GM18861 (cell line): Measurements from ENCODE around the gene NUDT3.
"Not testable (repeated sequence)": the region's sequence is repeated elsewhere in the genome, so short reads cannot be mapped to it uniquely, and the experiment has no call there.

Source experiments
- ATAC-seq: cut with Tn5 transposase; IDR thresholded peaks from one replicate; pipeline ENCODE4 v1.9.1; 2021; ENCODE audit not compliant: unreplicated experiment

The NUDT3 gene

DNA sequence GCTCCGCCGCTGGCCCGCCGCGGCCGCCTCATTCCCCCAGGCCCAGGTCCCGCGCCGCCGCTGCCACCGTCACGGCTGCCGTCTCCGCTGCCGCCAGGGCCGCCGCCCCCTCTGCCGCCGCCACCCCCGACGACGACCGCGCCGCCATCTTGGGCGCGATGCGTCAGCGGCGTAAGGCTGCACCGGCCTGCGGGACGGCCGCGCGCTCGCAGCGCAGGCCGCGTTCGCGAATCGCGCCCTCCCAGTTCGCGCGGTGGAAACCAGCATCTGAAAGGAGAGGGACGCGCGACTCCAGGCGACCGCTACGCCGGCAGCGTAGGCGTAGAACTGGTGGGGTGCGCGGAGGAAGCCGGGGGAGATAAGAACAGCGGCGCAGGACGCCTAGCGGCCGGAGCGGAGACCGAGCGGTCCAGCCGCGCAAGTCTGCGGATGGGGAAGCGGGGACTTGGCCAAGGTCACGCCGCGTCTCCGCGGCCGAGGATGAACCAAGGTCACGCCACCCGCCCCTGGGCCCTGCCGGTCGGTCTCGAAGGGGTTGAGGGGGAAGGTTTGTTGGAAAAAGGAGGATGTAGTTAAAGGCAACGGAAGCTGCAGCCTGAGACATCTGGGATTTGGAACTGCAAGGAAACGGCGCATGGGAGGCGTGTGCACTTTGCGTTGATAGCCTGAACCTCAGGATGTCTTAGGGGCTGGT is at the start of gene NUDT3:
Gene NUDT3 (minus strand): TSS at position 173 of the 694 bp plus-strand sequence. CDS start 307 bp downstream, outside the sequence.
- peak; percentile 82 for ATAC-seq

DNA sequence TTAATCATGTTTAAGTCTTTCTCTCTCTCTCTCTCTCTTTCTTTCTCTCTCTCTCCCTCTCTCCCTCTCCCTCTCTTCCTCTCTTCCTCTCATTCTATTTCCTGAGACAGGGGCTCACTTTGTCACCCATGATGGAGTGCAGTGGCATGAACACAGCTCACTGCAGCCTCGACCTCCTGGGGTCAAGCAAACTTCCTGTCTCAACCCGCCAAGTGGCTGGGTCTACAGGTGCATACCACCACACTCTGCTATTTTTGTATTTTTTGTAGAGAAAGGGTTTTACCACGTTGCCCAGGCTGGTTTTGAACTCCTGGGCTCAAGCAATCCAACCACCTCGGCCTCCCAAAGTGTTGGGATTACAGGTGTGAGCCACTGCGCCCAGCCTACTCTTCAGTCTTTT is 49.1 kb upstream of the NUDT3 start:
- ATAC-seq: no peak

DNA sequence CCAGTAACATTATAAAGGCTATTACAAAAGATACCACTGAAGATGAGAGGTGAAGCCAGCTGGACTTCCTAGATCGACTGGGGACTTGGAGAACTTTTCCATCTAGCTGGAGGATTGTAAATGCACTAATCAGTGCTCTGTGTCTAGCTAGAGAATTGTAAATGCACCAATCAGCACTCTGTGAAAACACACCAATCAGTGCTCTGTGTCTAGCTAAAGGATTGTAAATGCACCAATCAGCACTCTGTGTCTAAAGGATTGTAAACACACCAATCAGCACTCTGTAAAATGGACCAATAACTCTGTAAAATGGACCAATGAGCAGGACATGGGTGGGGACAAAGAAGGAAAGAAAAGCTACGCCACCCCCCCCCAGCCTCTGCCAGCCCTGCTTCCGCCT is 47.0 kb upstream of the NUDT3 start:
- no peak for ATAC-seq

DNA sequence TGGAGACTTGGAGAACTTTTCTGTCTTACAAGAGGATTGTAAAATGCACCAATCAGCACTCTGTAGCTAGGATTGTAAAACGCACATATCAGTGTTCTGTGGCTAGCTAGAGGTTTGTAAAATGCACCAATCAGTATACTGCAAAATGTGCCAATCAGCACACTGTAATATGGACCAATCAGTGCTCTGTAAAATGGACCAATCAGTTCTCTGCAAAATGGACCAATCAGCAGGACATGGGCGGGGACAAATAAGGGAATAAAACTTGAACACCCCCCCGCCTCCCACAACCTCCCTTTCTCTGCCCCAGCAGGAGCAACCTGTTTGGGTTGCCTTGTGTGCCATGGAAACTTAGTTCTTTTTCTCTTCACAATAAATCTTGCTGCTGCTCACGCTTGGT is 46.2 kb upstream of the NUDT3 start:
- ATAC-seq: no peak

DNA sequence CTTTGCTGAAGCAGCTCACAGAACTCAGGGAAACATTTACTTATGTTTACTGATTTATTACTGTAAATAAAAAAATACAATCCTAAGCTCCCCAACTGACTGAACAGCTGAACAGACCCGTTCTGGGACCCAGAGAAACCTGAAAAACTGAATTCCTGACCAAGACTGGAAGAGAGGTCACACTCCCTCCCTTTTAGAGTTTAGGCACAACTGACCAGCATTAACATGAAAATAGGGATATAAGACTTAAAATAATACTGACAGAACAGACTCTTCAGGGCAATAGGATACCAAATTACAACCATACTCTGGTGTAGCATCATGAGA is 45.1 kb upstream of the NUDT3 start:
- ATAC-seq: no peak

DNA sequence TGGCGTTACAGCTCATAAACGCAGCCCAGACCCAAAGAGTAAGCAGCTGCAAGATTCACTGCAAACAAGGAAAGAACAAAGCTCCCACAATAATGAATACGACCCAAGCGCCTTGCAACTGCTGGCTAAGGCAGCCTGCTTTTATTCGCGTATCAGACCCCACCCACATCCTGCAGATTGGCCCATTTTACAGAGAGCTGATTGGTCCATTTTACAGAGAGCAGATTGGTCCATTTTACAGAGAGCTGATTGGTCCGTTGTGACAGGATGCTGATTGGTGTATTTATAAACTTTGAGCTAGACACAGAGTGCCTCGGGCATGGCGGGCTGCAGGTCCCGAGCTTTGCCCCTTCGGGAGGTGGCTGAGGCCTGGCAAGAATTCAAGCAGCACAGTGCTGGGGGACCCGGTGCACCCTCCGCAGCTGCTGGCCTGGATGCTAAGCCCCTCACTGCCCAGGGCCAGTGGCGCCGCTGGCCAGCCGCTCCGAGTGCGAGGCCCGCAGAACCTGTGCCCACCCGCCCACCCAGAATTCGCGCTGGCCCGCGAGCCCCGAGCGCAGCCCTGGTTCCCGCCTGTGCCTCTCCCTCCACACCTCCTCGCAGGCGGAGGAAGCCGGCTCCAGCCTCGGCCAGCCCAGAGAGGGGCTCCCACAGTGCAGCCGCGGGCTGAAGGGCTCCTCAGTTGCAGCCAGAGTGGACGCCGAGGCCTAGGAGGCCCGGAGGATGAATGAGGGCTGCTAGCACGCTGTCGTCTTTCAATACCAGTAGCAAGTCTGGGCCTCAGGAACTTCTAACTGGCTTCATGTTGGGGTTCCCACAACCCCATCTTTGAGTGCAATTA is 44.6 kb upstream of the NUDT3 start:
- no peak for ATAC-seq

DNA sequence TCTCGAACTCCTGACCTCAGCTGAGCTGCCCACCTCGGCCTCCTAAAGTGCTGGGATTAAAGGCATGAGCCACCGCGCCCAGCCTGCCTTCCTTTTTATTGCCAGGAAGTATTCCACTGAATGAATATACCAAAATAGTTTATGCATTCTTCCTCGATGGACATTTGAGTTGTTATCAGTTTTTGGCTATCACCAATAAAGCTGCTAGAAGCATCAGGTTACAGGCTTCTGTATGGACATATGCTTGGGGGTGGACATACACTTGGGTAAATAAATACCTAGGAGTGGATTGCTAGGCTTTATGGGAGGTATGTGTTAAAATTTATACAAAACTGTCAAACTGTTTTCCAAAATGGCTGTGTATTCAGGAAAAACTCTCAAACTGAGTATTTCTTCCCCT is 43.4 kb upstream of the NUDT3 start:
- ATAC-seq: no peak

DNA sequence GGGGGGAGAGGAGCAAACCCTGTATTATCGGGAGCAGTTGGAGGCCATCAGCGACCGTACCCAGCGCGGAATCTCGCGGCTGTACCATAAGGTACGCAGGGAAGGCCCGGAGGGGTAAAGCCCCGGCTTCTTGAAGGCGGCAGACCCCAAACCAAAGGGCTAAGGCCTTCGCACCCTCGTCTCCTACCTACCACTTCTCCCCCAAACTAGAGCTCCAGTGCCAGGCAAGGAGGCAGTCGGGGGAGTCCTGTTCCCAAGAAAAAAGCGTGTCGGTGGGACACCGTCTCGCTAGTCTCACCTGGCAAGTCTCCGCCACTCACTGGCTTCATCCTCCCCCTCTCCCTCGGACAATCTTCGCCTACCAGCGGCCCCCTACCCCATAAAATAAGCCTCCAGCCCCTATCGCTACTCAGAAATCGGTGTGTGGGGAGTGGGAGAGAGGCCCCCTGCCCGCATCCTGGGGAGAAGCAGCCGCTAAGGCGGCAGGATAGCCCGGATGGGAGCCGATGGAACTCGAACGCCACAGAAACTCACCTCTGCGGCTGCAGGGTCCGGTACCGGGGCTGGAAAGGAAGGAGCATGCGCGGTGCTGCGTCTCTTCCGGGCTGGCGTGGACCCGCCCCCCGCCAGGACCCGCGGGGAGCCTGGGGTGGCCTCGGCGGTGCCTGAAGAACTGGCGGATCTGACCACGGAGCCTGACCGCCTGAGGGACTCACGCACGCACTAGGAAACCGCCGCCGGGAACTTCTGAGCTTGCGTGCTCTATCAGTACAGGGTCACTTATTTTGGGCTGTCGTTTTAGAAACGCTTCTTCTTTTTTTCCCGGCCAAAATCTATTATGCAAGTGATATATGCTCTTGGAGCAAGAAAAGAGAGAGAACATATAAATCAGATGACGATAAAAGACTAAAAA is 33.3 kb upstream of the NUDT3 start, which contains the start of gene RPS10:
Gene RPS10 (minus strand): TSS at position 572 of the 913 bp plus-strand sequence. CDS start 848 bp downstream, outside the sequence.
- ATAC-seq: peak; percentile 79

DNA sequence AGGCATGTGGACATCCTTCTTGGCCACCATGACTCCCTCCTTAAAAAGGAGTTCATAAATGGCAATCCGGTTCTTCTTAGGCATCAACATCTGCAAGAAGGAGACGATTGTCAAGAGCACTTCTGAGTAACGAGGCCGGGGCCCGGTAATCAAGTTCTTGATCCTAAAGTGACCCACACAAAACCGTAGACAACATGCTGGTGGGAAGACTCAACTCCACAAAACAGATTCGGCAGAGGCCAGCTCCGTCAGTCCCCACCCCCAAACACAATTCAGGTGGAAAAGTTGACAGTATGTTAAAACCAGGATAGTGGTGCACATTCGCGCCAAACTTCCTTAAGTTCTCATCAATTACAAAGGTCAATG is 32.6 kb upstream of the NUDT3 start:
- ATAC-seq: no peak

DNA sequence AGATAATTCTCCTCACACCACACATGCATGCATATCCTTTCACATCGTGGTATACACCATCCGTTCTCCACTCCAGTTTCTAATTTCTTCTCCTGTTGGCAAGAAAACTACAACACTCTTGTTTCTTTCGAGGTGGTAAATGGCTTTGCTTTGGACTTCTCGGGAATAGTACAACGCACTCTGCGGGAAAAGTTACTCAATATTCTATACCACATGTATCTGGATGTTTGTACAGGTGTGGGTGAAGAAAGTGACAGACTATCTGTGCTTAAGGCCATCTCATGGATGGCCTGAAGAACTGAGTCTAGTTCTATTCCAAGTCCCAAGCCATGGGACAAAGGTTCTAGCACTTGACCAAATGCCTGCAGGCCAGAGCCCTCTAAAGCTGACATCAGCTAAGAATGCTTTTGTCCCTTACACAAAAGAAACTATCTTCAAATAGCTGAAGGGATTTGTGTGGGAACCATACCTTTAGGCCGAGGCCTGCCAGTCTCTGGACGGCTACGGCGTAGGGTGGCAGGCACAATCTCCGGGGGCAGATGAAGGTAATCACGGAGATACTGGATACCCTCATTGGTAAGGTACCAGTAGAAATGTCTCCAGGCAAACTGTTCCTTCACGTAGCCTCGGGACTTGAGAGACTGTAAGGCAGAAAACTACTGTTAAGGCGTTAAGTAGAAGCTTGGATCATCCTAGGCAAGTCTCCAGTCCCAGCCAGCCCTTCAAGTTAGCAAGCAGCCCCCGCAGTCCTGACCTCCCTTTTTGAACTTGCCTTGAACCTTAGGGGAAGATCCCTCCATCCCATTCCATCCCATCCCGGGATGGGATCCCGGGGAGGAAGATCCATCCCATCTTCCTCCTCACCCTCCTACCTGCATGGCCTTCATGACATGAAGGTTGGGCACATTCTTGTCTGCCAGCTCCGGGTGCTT is 32.0 kb upstream of the NUDT3 start:
- no peak for ATAC-seq

DNA sequence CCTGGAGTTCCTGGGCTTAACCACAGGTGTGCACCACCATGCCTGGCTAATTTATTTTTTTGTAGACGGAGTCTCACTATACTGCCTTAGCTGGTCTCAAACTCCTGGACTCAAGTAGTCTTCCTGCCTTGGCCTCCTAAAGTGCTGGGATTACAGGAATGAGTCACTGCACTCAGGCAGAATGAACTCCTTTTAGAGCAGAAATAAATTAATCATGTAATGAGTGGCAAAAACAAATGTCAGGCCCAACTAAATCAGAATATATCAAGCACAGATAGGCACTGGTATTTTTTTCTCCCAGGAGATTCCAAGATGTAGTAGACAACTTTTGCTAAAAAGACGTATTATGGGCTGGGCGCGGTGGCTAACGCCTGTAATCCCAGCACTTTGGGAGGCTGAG is 30.8 kb upstream of the NUDT3 start:
- ATAC-seq: no peak

DNA sequence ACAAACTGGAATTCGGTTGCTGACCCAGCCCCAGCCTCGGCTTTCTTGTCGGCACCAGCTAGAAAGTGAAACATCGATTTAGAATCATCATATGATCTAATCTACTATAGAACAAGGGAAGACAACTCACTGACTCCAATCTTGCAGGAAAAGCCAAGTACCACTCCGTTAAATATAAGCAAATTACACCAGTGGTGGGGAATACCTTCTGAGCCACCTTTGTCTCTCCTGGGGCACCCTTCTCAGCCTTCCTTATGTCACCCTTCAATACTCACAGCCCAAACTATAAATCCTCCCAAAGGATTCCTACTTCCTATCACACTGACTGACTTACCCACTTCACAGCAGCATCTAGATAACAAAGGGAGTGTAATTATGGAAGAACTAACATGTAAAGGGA is 25.9 kb upstream of the NUDT3 start:
- no peak for ATAC-seq

DNA sequence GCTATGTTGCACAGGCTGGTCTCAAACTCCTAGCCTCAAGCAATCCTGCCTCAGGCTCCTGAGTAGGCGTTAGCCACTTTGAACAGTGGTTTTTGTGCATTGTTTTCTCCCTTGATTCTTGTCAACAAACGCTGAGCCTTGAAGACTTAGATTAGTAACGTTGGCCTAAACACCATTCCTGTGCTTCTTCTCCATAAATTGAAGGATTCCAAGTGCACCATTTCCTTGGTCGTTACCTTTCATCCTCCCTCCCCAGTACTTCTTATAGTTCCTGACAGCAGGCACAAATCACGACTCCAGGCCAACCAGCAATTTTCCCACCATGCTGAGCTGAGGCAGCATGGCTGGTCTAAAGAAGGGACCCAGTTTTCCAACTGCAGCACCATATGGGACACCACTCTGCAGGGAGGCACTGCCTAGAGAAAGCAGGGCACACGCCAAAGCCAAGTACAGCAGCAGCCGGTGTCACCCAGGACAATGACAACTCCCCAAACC is 24.5 kb upstream of the NUDT3 start:
- ATAC-seq: no peak

DNA sequence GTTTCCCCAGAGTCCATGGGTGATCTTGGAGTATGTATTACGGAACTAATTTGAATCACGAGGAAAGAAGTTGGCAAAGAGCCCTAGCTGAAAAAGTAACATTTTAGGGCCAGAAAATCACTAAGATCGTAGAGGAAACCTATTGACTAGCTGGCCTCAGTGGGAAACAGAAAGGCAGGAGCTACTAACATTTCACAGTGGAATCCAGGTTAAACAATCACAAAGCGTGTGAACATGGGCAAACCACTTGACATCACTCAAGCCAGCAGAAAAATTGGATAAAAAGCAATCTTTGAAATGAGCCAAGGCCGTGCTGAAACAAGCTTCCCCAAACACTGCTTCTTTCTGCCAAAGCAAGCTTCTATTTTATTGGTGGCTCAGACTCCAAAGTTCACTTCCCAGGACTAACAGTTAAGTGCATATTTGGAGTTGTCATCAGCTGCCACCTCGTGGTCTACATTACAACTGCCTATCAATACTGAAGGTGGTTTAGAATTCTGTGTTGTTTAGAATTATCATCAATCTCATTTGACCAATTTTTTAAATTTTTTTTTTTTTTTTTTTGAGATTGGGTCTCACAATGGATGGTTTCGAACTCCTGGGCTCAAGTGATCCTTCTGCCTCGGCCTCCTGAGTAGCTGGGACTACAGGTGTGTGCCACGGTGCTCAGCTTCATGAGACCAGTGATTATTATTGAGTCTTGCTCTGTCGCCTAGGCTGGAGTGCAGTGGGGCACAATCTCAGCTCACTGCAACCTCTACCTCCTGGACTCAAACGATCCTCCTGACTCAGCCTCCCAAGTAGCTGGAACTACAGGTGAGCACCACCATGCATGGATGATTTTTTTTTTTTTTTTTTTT is 22.8 kb upstream of the NUDT3 start:
- ATAC-seq: no peak

DNA sequence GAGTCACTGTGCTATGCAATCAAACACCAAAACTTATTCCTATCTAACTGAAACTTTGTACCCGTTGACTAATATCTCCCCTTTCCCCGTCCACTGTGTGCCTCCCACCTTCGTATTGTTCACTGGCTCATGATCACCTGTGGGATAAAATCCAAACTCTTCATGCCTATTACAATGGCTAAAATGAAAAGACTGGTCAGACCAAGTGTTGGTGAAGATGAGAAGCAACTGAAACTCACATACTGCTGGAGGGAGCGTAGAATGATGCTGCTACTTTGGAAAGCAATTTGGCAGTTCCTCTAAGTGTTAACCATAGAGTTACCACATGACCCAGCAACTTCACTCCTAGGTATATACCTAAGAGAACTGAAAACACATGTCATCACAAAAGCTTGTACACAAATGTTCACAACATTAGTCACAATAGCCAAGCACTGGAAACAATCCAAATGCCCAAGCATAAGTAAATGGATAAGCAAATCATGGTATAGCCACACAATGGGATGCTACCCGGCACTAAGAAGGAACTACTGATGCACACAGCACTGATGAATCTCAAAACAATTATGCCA is 20.3 kb upstream of the NUDT3 start:
- no peak for ATAC-seq

DNA sequence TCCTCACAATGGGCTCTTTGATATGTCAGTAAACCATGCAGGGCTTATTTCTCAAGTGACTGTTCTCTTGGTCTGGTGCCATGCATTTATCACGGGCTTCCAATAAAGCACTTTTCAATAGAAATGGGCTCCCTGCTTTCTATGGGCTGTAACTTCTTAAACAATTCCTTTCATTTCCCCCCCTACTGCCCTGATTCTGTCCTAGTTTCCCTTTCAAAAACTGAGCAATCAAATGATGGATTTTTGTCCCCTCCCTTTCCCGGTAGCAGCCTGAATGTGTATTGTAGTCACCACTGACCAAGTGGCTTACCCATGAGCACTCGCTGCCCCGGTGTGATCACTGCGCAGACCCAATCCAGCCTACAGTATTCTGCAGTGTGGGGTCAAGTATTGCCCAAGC is 19.5 kb upstream of the NUDT3 start:
- no peak for ATAC-seq

DNA sequence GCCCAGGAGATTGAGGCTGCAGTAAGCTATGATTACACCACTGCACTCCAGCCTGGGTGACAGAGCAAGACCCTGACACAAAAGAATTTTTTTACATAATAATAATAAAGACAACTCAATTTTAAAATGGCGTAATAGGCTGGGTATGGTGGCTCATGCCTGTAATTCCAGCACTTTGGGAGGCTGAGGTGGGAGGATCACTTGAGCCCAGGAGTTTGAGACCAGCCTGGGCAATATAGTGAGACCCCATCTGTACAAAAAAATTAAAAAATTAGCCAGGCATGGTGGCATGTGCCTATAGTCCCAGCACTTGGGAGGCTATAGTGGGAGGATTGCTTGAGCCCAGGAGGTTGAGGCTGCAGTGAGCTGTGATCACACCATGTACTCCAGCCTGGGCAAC is 15.4 kb upstream of the NUDT3 start:
- not testable (repeated sequence) for ATAC-seq

DNA sequence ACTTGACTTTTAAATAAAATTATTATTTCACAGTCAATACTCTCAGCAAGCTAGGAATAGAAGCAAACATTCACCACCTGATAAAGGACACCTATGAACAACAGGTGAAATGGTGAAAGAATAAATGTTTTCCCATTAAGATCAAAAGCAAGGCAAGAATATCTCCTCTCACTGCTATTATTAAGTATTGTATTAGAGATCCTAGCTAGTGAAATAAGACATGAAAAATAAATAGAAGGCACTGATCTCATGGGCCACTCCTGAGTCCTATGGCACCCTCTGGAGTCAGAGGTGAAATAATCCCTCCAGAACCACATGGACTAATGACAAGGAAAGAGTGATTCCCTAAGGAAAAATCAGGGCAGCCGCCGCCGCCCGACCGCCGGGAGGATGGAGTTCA is 4.0 kb upstream of the NUDT3 start:
- ATAC-seq: no peak

DNA sequence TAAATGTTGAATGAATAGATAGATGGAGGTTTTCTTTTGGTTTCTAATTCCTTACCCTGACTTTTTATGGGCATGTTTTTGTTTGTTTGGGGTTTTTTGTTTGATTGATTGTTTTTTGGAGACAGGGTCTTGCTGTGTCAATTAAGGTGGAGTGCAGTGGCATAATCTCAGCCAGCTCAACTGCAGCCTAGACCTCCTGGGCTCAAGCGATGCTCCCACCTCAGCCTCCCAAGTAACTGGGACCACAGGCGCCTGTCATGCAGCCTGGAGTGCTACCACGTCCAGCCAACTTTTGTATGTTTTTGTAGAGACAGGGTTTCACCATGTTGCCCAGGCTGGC is 1.5 kb upstream of the NUDT3 start:
- no peak for ATAC-seq
